ENCODE data around the gene ACIN1. TPM values are rescaled to one million over a fixed set of nuclear protein-coding genes. Genes with fewer than 3 reads are reported as not detected.

ACIN1 gene
- total RNA-seq, 1 donor, result 77.3 TPM

- DNase-seq (ENCODE audit: low read depth in 2 of 3, low spot score in 2 of 3), result no peak
Measured at GRCh38 chr14:23062002-23062401, 32.9 kb downstream of the ACIN1 start.

GRCh38 chr14:23060536-23061260, 34.2 kb downstream of the ACIN1 start:
- DNase-seq (ENCODE audit: low read depth in 2 of 3, low spot score in 2 of 3), result no peak

GRCh38 chr14:23058654-23059504, 36.1 kb downstream of the ACIN1 start:
- DNase-seq (ENCODE audit: low read depth in 2 of 3, low spot score in 2 of 3), result no peak

- DNase-seq (ENCODE audit: low read depth in 2 of 3, low spot score in 2 of 3), result peak; percentile 76 to 90 (median 84)
Measured at GRCh38 chr14:23057757-23058653, 36.9 kb downstream of the ACIN1 start.

GRCh38 chr14:23056956-23057756, 37.8 kb downstream of the ACIN1 start, which contains the start of gene CDH24:
Gene CDH24 (minus strand): TSS chr14:23057520. CDS start chr14:23055733, 1,787 bp downstream.
- DNase-seq (ENCODE audit: low read depth in 2 of 3, low spot score in 2 of 3), result peak; percentile 37 to 71 (median 65)

- DNase-seq (ENCODE audit: low read depth in 2 of 3, low spot score in 2 of 3), result peak; percentile 41 to 81 (median 72)
Measured at GRCh38 chr14:23056145-23056955, 38.6 kb downstream of the ACIN1 start.

GRCh38 chr14:23055621-23056144, 39.3 kb downstream of the ACIN1 start:
- DNase-seq (ENCODE audit: low read depth in 2 of 3, low spot score in 2 of 3), result no peak

GRCh38 chr14:23055147-23055550, 39.8 kb downstream of the ACIN1 start:
- no peak for DNase-seq (ENCODE audit: low read depth in 2 of 3, low spot score in 2 of 3)

GRCh38 chr14:23054000-23054811, 40.7 kb downstream of the ACIN1 start:
- peak in 1 of 3 donors; percentile 32 for DNase-seq (ENCODE audit: low read depth in 2 of 3, low spot score in 2 of 3)

GRCh38 chr14:23053426-23053825, 41.5 kb downstream of the ACIN1 start:
- DNase-seq (ENCODE audit: low read depth in 2 of 3, low spot score in 2 of 3), result no peak

- DNase-seq (ENCODE audit: low read depth in 2 of 3, low spot score in 2 of 3), result no peak
Measured at GRCh38 chr14:23052671-23053070, 42.3 kb downstream of the ACIN1 start.

- DNase-seq (ENCODE audit: low read depth in 2 of 3, low spot score in 2 of 3), result no peak
Measured at GRCh38 chr14:23052182-23052623, 42.7 kb downstream of the ACIN1 start.

- DNase-seq (ENCODE audit: low read depth in 2 of 3, low spot score in 2 of 3), result no peak
Measured at GRCh38 chr14:23051141-23052057, 43.5 kb downstream of the ACIN1 start.

- DNase-seq (ENCODE audit: low read depth in 2 of 3, low spot score in 2 of 3), result no peak
Measured at GRCh38 chr14:23049011-23049410, 45.9 kb downstream of the ACIN1 start.

GRCh38 chr14:23047751-23048693, 46.9 kb downstream of the ACIN1 start:
- no peak for DNase-seq (ENCODE audit: low read depth in 2 of 3, low spot score in 2 of 3)
